Measurements from ENCODE around the gene CLNK.

The CLNK gene, protein sequence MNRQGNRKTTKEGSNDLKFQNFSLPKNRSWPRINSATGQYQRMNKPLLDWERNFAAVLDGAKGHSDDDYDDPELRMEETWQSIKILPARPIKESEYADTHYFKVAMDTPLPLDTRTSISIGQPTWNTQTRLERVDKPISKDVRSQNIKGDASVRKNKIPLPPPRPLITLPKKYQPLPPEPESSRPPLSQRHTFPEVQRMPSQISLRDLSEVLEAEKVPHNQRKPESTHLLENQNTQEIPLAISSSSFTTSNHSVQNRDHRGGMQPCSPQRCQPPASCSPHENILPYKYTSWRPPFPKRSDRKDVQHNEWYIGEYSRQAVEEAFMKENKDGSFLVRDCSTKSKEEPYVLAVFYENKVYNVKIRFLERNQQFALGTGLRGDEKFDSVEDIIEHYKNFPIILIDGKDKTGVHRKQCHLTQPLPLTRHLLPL

DNA sequence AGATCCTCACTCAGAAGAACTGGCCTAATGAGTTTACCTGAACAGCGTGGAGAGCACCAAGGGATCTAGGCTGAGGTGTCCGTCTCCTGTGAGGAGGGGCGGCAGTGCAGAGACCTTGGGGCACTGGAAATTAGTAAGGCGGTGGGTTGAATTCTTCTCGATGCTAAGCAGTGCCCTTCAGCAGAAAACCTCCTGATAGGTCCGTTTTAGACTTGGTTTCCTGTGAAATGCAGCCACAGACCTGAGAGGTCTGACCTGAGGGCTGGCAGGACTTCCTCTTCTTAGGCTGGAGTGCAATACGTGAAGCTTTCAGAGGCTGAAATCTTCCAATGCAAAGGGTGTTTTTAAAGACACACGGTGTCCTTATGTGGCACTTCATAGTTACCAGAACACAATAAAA lies at the start of gene CLNK:
Gene CLNK, minus strand, starts transcription at position 138 of the 400 bp plus-strand sequence. CDS start 16,899 bp downstream, outside the sequence.
- no peak for DNase-seq (ENCODE audit: low read depth in 2 of 2)

DNA sequence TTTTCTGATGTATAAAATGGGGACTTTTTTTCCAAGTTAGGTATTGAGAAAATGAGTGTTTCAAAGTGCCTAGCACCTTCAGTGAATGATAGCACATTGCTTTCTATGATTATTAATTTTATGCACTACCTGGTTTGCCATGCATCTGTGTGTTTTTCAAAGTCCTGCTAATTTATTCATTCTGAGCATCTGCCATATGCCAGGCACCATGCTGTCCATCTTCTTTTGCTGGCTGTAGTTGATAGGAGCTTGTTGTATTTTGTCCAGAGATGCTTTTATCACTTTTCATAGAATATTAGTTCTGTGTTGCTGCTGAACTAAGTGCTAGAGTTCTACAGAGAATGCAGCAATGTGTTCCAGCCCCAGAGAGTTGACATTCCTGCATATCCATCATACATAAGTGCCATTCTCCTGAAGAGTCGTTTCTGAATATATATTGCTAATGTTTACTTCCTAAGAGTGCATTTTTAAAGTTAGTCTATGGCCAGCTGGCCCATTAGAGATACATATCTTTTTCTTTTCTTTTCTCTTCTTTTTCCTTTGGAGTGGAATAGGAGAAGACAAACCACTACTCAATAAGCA lies 49.0 kb upstream of the CLNK start:
- no peak for DNase-seq (ENCODE audit: low read depth in 2 of 2)

DNA sequence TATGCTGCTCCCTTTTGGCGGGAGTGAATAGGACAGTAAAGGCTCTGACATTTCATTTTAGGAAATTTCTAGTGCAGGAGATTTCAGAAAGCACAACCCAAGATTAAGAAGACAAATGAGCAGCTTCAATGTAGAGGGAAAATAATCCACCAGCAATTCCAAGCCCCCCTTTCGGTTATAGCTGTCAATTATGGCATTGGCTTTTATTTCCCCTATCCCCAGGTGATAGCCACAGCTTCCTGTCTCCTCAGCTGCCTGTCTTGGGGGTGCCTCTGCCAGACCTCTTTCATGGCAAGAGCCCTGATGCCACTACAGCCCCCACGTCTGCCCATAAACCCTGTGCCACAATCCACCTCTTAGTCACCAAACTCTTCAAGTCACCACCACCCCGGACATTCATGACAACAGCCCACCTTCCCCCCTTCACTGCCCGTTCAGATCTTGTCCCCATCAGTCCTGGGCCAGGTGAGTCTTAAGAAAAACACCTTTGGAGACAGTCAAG lies 48.4 kb upstream of the CLNK start:
- DNase-seq (ENCODE audit: low read depth in 2 of 2) = no peak

DNA sequence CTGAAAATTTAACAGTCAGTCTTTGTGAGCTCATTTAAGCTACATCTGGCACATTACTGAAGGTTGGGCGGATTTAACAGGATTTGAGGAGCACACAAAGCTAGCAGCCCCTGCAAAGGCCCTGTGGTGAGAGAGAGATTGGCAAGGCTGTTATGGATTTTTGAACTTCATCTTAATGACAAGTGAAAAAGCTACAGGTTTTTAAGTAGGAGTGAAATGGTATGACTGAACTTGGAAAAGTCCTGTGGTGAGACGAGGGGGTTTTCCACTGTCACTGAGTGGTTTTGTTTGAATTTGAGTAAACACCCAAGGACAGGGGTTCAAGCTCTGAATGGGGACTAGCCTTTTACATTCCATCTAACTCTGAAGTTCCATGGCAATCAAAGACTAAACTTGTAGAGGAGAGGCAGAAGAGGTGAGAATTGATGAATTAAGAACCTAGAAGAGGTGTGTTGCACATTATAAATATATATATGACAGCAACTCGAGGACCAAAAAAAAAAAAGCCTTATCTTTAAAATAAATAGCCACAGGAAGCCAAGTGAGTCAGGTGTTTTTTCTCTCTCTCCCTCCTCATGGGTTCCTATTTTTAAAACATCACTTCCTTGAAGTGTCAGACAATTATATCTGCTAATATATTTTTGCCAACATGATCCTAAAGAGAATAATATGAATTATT lies 47.8 kb upstream of the CLNK start:
- no peak for DNase-seq (ENCODE audit: low read depth in 2 of 2)

DNA sequence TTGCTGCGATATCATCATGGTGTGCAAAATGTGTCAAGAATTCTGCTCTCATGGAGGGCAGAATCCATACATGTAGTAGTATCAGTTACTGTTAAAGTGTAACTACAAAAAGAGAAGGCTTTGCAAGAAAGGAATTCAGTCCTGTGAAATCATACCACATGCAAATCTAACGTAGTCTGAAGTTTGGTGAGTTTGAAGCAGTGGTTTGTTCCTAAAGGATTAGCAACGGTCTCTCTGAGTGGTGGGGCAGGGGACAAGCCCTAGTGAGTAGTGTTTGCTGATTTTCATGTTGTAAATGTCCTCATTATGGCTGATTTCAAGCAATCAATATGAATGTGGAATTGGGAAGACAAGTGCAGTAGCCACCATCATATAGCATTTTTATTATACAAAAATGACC lies 47.1 kb upstream of the CLNK start:
- no peak for DNase-seq (ENCODE audit: low read depth in 2 of 2)

DNA sequence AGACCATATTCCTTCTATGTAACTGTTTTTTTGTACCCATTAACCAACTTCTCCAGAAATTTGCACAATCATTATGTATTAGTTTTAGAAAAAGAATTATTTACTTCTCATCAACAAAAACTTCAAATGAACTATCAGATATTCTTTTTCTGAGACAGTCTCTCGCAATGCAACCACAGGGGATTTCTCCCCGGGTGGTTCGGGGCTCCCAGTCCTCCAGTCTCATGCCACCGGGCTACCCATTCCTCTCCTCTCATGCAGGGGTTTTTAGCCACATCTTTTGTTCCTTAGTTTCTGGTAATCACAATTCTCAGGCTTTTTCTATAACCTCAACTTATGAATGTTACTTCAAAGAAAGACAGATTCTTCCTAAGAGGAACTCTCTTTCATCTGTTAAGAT lies 46.6 kb upstream of the CLNK start:
- DNase-seq (ENCODE audit: low read depth in 2 of 2) = no peak

DNA sequence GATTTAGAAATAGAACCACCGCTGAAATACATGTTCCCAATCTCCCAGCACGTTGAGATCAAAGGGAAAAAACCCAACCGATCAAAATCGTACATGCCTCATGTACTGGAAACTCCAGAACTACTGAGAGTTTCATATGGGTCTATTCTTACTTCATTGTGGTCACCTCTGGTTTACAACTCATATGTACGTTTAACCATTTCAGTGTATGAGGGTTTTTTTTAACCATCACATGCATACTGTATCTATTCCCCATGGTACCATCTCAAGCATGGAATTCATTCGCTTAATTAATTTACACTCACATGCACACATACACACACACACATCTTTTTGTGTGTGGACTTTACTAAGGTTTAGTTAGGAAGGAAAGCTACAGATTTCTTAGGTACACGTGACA lies 46.0 kb upstream of the CLNK start:
- no peak for DNase-seq (ENCODE audit: low read depth in 2 of 2)

DNA sequence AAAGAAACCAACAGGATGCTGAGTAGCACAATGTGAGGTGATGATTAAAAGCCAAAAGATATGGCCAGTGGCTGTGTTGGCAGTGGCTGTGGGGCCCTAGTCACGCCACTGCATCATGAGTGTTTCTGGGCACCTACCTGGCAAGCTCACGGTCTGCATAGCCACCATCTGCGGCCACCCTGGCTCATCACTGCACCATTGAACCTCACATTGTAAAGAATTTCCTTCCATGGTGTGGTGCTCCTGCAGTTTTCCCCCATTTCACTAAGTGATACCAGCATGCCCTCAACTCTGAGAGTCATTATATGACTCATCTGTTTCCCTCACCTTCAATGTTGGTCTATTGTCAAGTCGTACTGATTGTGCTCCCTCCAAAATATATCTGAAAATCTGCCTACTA lies 45.5 kb upstream of the CLNK start:
- DNase-seq (ENCODE audit: low read depth in 2 of 2) = no peak

DNA sequence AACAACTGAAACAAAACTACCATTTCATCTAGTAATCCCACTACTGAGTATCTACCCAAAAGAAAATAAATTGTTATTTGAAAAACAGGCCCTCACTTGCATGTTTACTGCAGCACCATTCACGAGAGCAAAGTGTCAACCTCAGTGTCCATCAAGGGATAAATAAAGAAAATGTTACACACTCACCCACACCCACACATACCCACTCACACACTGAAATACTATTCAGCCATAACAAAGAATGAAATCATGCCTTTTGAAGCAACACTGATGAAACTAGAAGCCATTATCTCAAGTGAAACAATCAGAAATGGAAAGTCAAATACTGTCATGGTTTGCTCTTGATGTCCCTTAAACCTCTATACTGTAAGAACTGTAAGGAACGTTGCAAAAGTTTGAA lies 44.8 kb upstream of the CLNK start:
- no peak for DNase-seq (ENCODE audit: low read depth in 2 of 2)

DNA sequence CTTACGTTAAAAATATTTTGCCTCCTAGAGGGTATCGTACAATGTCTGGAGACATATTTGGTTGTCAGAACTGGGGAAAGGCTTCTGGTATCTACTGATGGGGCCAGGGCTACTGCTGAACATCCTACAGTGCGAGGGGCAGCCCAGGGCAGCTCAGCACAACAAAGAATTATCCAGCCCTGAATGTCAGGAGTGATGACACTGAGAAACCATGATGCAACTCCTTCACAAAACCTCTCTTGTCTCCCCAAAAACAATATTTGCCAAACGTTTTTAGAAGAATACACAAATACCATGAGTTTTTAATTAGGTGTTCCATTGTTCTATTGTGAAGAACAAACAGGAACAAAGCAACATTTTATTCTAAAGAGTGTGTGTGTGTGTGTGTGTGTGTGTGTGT lies 43.4 kb upstream of the CLNK start:
- DNase-seq (ENCODE audit: low read depth in 2 of 2) = no peak

DNA sequence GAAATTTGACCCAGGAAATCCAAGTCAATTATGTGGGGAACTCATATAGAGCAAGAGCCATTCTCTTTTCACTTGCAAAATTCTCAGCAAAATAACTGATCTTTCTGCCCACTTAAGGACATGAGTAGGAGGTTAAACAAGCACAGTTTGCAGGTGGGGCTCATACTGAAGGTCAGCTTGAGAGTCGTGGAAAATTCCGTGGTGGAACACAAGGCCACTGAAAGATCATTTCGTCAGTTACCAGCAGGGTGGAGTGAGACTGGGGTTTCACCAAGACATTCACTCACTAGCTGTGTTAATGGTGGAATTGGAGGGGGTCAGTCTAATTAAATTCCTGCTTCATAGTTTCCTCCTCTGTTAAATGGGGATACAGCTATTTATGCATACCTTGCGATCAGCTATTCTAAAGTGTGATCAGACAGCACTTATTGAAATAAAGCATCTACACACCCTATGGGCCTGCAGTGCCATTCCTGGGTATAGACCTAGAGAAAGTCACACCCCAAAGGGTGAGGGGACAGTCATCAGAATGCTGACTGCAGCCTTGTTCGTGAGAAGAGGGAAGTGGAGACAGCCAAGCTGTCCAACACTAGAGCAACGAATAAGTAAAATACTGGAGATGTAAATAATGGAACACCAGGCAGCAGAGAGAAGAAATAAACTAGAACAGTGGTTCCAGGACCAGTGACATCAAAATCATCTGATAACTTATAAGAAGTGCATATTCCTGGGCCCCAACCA lies 42.7 kb upstream of the CLNK start:
- no peak for DNase-seq (ENCODE audit: low read depth in 2 of 2)

DNA sequence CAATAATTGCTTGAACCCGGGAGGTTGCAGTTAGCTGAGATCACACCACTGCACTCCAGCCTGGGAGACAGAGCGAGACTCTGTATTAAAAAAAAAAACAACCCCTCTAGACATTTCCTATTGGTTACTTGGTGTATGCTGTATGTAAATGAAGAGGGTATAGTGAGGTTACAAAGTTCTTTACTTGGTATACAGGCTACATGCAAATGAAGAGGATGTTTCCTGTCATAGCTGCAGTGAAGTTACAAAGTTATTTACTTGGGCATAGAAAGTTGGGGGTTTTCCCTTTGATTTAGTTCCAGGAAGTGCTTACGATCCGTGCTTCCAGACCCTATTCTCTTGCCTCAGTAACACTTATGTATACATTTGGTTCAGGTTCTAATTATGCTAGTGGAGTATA lies 38.4 kb upstream of the CLNK start:
- no peak for DNase-seq (ENCODE audit: low read depth in 2 of 2)

DNA sequence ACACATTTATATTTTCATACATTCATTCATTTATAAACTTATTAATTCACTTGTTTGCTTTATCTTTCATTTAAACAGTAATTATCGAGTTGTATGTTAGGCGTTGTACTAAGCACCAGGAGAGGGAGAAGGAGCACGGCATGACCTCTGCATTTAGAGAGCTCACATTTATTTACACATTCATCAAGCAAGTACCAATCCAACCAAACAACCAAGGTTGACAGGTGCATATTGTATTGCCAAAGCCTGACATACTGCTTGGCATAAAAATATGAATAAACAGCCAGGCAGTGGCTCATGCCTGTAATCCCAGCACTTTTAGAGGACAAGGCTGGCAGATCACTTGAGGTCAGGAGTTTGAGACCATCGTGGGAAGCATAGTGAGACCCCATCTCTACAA lies 37.0 kb upstream of the CLNK start:
- no peak for DNase-seq (ENCODE audit: low read depth in 2 of 2)

DNA sequence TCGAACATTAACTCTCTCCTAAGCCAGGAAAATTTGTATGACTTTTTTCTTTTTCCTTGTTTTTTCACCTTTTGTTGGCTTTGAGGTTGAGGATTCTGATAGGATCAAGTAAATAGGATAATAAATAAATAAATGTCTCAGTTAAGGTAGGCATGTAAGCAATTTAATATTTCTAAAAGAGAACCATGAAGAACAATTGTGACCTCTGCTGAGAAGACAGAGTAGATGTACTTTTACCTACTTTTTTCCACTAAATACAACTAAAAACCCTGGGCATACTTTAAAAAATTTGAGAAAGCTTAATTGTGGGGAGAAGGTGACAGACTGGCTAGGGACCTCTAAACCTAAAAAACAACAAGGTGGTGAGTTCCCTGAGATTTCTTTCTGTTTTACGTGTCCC lies 31.6 kb upstream of the CLNK start:
- no peak for DNase-seq (ENCODE audit: low read depth in 2 of 2)

DNA sequence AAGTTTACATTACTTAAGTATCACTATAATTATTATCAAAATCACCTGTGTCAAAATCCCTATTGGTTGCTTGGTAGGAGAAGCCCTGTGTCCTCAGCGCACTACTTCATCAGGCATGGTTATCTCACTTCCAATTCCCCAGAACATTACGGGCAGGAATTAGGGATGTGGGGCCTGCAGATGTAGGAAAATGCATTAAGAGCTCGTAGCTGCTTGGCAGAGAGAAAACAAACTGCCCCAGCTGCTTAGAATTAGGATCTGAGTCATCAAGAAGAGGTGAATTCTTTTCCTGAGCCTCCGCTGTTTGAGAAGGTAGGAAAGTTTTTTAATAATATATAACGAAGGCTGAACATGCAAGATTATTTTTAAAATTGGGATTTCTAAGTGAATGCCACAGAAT lies 31.1 kb upstream of the CLNK start:
- peak; percentile 64 to 65 for DNase-seq (ENCODE audit: low read depth in 2 of 2)

DNA sequence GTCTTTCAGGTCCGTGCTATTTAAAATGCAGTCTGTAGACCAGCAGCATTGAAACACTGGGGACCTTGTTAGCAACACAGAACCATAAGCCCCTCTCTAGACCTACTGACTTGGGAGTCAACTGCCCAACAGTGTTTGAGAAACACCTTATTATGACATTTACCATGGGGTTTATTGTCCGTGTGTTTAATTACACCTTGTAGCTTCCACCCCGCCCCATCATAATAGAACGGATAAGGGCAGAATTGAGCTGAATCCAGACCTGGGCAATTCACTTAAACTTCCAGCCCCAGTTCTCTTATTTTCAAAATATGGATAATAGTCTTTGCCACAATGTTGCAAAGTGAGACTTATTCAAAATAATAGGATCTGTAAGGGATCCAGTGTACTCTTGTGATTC lies 30.6 kb upstream of the CLNK start:
- no peak for DNase-seq (ENCODE audit: low read depth in 2 of 2)

DNA sequence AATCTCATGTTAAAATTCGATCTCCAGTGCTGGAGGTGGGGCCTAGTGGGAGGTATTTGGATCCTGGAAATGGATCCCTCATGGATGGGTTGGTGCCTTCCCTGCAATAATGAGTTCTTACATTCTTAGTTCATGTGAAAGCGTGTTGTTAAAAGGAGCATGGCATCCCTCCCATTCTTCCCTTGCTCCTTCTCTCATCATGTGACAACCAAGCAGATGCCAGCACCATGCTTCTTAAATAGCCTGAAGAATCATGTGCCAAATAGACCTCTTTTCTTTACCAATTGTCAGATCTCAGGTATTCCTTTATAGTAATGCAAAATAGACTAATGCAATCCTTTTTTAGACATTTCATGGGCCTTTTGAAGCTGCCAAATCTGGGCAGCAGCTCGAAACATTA lies 29.0 kb upstream of the CLNK start:
- no peak for DNase-seq (ENCODE audit: low read depth in 2 of 2)

DNA sequence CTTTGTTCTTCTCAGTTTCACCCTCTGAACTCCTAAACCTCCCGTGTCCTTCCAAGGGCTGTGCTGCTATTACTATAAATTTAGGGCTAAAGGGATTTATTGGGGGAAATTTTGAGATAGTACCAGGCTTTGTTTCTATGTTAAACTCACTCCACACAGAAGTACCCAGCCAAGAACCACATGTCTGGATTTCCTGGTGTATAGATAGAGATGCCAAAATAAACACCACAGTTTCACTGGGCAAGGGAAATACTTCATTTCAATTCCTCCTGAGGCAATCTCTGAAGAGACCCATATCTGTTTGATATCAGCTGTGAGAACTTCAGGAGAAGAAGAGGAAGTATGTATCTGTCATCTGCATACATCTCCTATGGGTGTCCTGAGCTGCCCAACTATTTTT lies 21.7 kb upstream of the CLNK start:
- no peak for DNase-seq (ENCODE audit: low read depth in 2 of 2)

DNA sequence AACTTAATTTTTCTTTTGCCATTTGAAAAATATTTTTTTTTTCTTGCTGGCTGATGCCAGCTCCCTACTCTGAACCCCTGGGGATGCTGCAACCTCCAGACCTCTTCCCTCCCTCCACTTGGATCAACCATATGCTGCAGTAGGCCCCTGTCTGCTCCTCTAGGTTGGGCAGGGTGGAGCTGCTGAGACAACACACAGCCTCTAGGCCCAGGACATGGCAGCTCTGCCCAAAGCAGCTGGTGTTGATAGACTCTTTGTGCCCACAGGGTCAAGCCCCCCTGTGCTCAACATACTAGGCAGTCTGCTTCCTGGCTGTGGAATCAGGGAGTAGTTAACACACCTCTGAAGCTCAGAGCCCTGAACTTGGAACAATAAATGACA lies 19.9 kb upstream of the CLNK start:
- no peak for DNase-seq (ENCODE audit: low read depth in 2 of 2)

DNA sequence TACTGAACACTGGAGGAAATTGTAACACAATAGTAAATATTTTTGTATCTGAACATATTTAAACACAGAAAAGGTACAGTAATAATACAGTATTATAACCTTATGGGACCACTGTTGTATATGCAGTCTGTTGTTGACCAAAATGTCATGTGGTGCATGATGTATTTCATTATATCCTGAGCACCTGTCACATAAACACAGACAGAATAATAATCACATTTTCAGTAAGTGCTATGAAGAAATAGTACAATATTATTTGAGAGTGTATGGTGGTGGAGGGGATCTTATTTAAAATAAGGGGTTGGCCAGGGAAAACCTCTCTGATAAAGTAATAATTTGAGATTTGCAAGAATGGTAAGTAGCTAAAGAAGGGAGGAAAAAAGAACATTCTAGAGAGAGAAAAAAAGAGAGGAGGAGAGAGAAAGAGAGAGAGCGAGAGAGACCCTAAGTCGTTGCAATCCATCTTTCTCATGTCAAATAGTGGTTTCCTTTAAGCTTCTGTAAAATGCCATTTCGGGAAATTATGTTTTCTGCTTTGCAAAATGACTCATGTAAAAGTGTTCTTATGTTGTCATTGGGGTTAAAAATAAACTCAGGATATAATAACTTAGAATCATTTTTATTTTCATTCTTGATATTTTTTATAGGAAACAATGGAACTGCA lies 19.3 kb upstream of the CLNK start:
- DNase-seq (ENCODE audit: low read depth in 2 of 2) = no peak

DNA sequence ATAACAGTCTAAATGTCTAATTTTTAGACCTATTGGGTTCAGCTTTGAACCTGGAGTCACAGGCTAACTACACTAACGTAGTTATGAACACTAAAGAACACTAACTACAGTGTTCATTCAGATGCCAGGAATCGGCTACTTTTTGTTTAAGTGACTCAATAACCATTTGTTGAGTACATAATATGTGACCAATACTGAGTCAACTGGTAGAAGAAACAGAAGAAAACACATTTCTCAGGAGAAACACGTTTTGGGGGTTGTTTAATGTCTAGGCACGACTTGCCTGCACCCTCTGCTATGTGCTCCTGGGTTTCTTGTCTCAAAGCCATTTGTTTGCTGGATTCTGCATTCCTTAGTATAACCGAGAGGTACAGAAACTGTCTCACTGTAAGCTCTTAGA lies 18.6 kb upstream of the CLNK start:
- DNase-seq (ENCODE audit: low read depth in 2 of 2) = no peak
